Left lobe of liver (tissue), 2 donors: ENCODE measurements around the gene CFD. TPM values are rescaled to one million over a fixed set of nuclear protein-coding genes. Genes with fewer than 3 reads are reported as not detected.
"Not testable (repeated sequence)": the region's sequence is repeated elsewhere in the genome, so short reads cannot be mapped to it uniquely, and the experiment has no call there.

Experiments
- ATAC-seq: fragments of 200-7000 bp; cut with Tn5 transposase; one replicate; pipeline ENCODE4 v1.9.1; 2020; ENCODE audit warnings: mild to moderate bottlenecking, moderate library complexity
- DNase-seq: peaks from one replicate; pipeline ENCODE4 v3.0.0-alpha.2; 2020; ENCODE audit warnings: low spot score
- total RNA-seq: library from RNA; stranded (reverse); gene quantifications from one replicate; pipeline ENCODE4 v1.2.1, GENCODE V29; 2021
- donor health status: DM: no; HTN: no; CAD: no; lungs with moderate emphysema.
- donor health status: DM: no; HTN: yes; CAD: no.

The CFD gene
- total RNA-seq, 1 donor from 2014 or later: 6.1 TPM

- ATAC-seq: no peak
- DNase-seq: no peak
Observed at GRCh38 chr19:884420-885211, 25.2 kb downstream of the CFD start.

GRCh38 chr19:885536-886224 is 26.2 kb downstream of the CFD start:
- DNase-seq (no peak), ATAC-seq (no peak)

GRCh38 chr19:887072-887471 is 27.6 kb downstream of the CFD start:
- ATAC-seq: no peak
- DNase-seq: no peak

- ATAC-seq (no peak), DNase-seq (no peak)
Observed at GRCh38 chr19:887599-887998, 28.1 kb downstream of the CFD start.

- ATAC-seq (no peak), DNase-seq (no peak)
Observed at GRCh38 chr19:888581-889385, 29.3 kb downstream of the CFD start.

GRCh38 chr19:889662-890295 is 30.3 kb downstream of the CFD start:
- no peak for DNase-seq
- no peak for ATAC-seq

- DNase-seq (no peak), ATAC-seq (no peak)
Observed at GRCh38 chr19:890831-891230, 31.4 kb downstream of the CFD start.

- ATAC-seq: not testable (repeated sequence)
Observed at GRCh38 chr19:891421-892200, 32.1 kb downstream of the CFD start.

GRCh38 chr19:892243-892893 is 32.9 kb downstream of the CFD start:
- DNase-seq (no peak), ATAC-seq (no peak)

More at GRCh38 chr19:891421-892200, 32.1 kb downstream of the CFD start:
- DNase-seq: not testable (repeated sequence)

GRCh38 chr19:892894-893689 is 33.6 kb downstream of the CFD start, which contains the start of the genes MED16 and RNU6-9:
TSS of gene MED16 (minus strand) at chr19:893187. CDS start at chr19:891131, 2,056 bp downstream.
TSS of gene RNU6-9 (plus strand) at chr19:893484.
- ATAC-seq: peak; percentile 97
- peak; percentile 90 for DNase-seq

GRCh38 chr19:896434-896833 is 37.0 kb downstream of the CFD start:
- no peak for ATAC-seq

GRCh38 chr19:896999-897398 is 37.5 kb downstream of the CFD start:
- ATAC-seq (no peak), DNase-seq (no peak)

More at GRCh38 chr19:896434-896833, 37.0 kb downstream of the CFD start:
- no peak for DNase-seq

GRCh38 chr19:897442-898039 is 38.1 kb downstream of the CFD start:
- no peak for ATAC-seq
- DNase-seq: no peak

- ATAC-seq (no peak), DNase-seq (no peak)
Observed at GRCh38 chr19:898663-899062, 39.2 kb downstream of the CFD start.

- DNase-seq: no peak
- ATAC-seq: no peak
Observed at GRCh38 chr19:899336-900042, 40.0 kb downstream of the CFD start.

- DNase-seq: no peak
- no peak for ATAC-seq
Observed at GRCh38 chr19:900043-900301, 40.5 kb downstream of the CFD start.

GRCh38 chr19:900302-901111 is 41.0 kb downstream of the CFD start:
- no peak for DNase-seq
- ATAC-seq: no peak
